ENCODE data around the gene PDGFRB.

PDGFRB gene

GRCh38 chr5:150149618-150150017, 6.0 kb downstream of the PDGFRB start:
- no peaks in the 10 kb centered on the region for H3K36me3 ChIP-seq (ENCODE audit: insufficient read depth, low read length)

DNA sequence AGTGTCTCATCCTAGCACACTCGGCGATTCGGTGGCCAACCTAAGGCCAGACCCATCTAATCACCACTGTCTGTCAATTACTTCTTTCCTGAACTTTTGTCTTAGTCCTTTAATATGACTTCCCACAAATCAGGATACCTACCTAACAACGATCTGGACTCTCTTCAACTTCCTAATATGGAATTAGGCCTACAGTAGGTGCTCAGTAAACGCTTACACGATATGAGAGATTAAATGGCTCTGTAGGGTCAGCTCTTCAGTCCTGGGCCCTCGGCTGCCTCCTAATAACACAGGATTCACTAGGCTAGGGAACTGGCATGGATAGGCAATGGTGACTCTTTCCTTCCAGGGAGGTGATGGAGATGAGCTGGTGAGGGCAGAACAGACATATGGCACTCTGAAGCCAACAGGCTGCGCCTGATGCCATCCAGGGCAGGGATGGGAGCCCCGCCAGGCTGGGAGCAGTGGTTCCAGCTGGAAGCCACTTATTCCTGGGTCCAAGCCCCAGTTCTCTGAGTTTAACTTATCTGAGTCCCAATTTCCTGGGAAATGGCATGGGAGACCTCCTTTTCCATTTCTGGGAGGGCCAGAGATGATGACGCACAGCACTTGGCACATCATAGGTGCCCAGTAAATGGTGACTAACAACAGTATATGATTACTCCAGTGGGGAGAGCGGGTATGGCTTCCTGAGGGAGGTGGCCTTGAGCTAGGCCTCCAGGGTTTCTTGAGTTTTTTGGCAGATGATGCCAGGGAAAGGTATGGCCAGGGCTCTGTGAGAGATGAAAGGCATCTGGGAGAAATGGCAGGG, 7.3 kb downstream of the PDGFRB start:
- TF ChIP-seq EZH2 (IDR thresholded peaks at IDR 0.05), result no peak
- TF ChIP-seq POLR2AphosphoS5 (IDR thresholded peaks at IDR 0.05; ENCODE audit: borderline replicate concordance, low read depth, low read length), result no peak
- no peak for TF ChIP-seq FOXP2 (optimal IDR thresholded peaks at IDR 0.05; ENCODE audit: control extremely low read depth, extremely low read length, insufficient read depth)
- Histone ChIP-seq H3K9me3 (ENCODE audit: low read depth, low read length) (no peaks in the 10 kb centered on the region), H3K9ac (ENCODE audit: insufficient read length) (no peak overlapping the region), H3K4me3 (no peak overlapping the region), H3K36me3 (ENCODE audit: insufficient read depth, low read length) (no peaks in the 10 kb centered on the region), H3K27ac (no peak overlapping the region)
- DNase-seq (ENCODE audit: low read depth, low spot score), result no peak

More at GRCh38 chr5:150149618-150150017, 6.0 kb downstream of the PDGFRB start:
- Histone ChIP-seq H3K27ac (no peak overlapping the region), H3K9ac (ENCODE audit: insufficient read length) (no peak overlapping the region), H3K9me3 (ENCODE audit: low read depth, low read length) (no peaks in the 10 kb centered on the region), H3K4me3 (no peak overlapping the region)
- TF ChIP-seq POLR2AphosphoS5 (IDR thresholded peaks at IDR 0.05; ENCODE audit: borderline replicate concordance, low read depth, low read length), result no peak
- no peak for TF ChIP-seq FOXP2 (optimal IDR thresholded peaks at IDR 0.05; ENCODE audit: control extremely low read depth, extremely low read length, insufficient read depth)
- TF ChIP-seq EZH2 (IDR thresholded peaks at IDR 0.05), result no peak
- no peak for DNase-seq (ENCODE audit: low read depth, low spot score)

GRCh38 chr5:150147670-150148069, 8.0 kb downstream of the PDGFRB start:
- no peaks in the 10 kb centered on the region for H3K9me3 ChIP-seq (ENCODE audit: low read depth, low read length)
- H3K4me3 ChIP-seq, result no peak overlapping the region
- H3K9ac ChIP-seq (ENCODE audit: insufficient read length), result no peak overlapping the region
- no peak overlapping the region for H3K27ac ChIP-seq
- no peaks in the 10 kb centered on the region for H3K36me3 ChIP-seq (ENCODE audit: insufficient read depth, low read length)
- TF ChIP-seq POLR2AphosphoS5 (IDR thresholded peaks at IDR 0.05; ENCODE audit: borderline replicate concordance, low read depth, low read length), result no peak
- DNase-seq (ENCODE audit: low read depth, low spot score), result no peak

DNA sequence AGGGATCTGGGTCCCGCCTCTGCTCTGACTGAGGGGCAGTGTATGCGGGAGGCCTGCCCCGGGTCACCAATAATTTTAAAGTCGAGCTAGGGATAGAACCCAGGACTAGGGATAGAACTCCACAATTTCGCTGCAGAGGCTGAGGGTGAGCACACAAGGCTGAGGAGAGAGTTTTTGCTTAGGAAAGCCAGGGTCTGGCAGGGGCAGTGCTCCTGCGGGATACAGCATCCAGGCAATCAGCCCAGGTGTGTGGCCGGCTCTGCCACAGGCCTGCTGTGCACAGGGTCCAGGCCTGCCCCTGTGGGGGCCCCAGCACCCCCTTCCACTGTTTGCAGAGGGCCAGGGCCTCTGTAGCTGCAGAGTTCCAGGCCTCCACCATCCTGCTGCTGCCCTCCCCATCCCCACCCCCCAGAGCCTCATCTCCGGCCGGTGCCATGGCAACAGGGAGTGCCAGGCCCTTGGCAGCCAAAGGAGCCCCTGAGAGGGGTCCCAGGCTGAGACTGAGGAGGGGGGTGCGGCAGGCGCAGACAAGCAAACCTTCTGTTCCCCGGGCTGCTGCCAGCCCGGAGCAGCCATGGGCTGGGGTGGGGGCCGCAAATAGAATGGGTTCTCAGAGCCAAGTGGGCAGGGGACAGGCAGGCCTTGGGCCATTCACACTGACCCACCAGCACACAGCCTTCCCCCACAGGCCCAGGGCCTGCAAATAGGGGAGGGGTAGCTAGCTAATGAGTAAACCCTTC, 8.6 kb downstream of the PDGFRB start:
- Histone ChIP-seq H3K27ac (no peak overlapping the region), H3K4me3 (no peak overlapping the region), H3K9me3 (ENCODE audit: low read depth, low read length) (no peaks in the 10 kb centered on the region), H3K36me3 (ENCODE audit: insufficient read depth, low read length) (no peaks in the 10 kb centered on the region), H3K9ac (ENCODE audit: insufficient read length) (no peak overlapping the region)
- TF ChIP-seq FOXP2 (optimal IDR thresholded peaks at IDR 0.05; ENCODE audit: control extremely low read depth, extremely low read length, insufficient read depth), result no peak
- TF ChIP-seq POLR2AphosphoS5 (IDR thresholded peaks at IDR 0.05; ENCODE audit: borderline replicate concordance, low read depth, low read length), result no peak
- TF ChIP-seq EZH2 (IDR thresholded peaks at IDR 0.05), result no peak
- no peak for DNase-seq (ENCODE audit: low read depth, low spot score)

DNA sequence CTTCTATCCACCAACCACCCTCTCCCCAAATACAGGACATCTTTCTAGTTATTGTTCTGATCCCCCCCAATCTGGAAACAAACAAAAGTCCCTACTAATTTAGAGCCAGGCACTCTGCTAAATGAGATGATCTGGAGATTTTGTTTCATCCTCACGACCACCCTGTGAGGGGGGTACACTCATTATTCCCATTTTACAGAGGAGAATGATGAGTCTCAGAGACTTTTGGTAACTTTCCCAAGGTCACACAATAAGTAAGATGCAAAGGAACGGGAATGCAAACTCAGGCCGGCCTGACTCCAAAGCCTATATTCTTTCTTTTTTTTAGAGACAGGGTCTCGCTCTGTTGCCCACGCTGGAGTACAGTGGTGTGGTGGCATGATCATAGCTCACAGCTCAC, 9.4 kb downstream of the PDGFRB start:
- Histone ChIP-seq H3K9me3 (ENCODE audit: low read depth, low read length) (no peaks in the 10 kb centered on the region), H3K4me3 (no peak overlapping the region), H3K36me3 (ENCODE audit: insufficient read depth, low read length) (no peaks in the 10 kb centered on the region), H3K27ac (no peak overlapping the region), H3K9ac (ENCODE audit: insufficient read length) (no peak overlapping the region)
- TF ChIP-seq FOXP2 (optimal IDR thresholded peaks at IDR 0.05; ENCODE audit: control extremely low read depth, extremely low read length, insufficient read depth) (no peak), POLR2AphosphoS5 (IDR thresholded peaks at IDR 0.05; ENCODE audit: borderline replicate concordance, low read depth, low read length) (no peak), EZH2 (IDR thresholded peaks at IDR 0.05) (no peak)
- DNase-seq (ENCODE audit: low read depth, low spot score), result no peak

GRCh38 chr5:150144879-150145278, 10.8 kb downstream of the PDGFRB start:
- no peaks in the 10 kb centered on the region for H3K9me3 ChIP-seq (ENCODE audit: low read depth, low read length)
- no peak for DNase-seq (ENCODE audit: low read depth, low spot score)
- H3K27ac ChIP-seq, result peak overlapping the region; percentile 85
- TF ChIP-seq POLR2AphosphoS5 (IDR thresholded peaks at IDR 0.05; ENCODE audit: borderline replicate concordance, low read depth, low read length), result no peak
- TF ChIP-seq EZH2 (IDR thresholded peaks at IDR 0.05), result no peak
- no peak for TF ChIP-seq FOXP2 (optimal IDR thresholded peaks at IDR 0.05; ENCODE audit: control extremely low read depth, extremely low read length, insufficient read depth)
- no peaks in the 10 kb centered on the region for H3K36me3 ChIP-seq (ENCODE audit: insufficient read depth, low read length)
- H3K4me3 ChIP-seq, result peak overlapping the region; percentile 57; the same call in 1 of the 2 replicates
- H3K9ac ChIP-seq (ENCODE audit: insufficient read length), result peak overlapping the region; percentile 37

GRCh38 chr5:150144246-150144801, 11.3 kb downstream of the PDGFRB start:
- no peak for DNase-seq (ENCODE audit: low read depth, low spot score)
- no peaks in the 10 kb centered on the region for H3K9me3 ChIP-seq (ENCODE audit: low read depth, low read length)
- H3K27ac ChIP-seq, result peak overlapping the region; percentile 85
- TF ChIP-seq EZH2 (IDR thresholded peaks at IDR 0.05) (no peak), FOXP2 (optimal IDR thresholded peaks at IDR 0.05; ENCODE audit: control extremely low read depth, extremely low read length, insufficient read depth) (no peak), POLR2AphosphoS5 (IDR thresholded peaks at IDR 0.05; ENCODE audit: borderline replicate concordance, low read depth, low read length) (no peak)
- H3K36me3 ChIP-seq (ENCODE audit: insufficient read depth, low read length), result no peaks in the 10 kb centered on the region
- peak overlapping the region; percentile 16 for H3K9ac ChIP-seq (ENCODE audit: insufficient read length)
- H3K4me3 ChIP-seq, result peak overlapping the region; percentile 57
